Measurements from ENCODE around the gene CRCP.

GRCh38 chr7:66082886-66083415 is 31.7 kb upstream of the CRCP start:
- TF ChIP-seq CTCF (conservative IDR thresholded peaks at IDR 0.05) = no peak
- no peak for TF ChIP-seq EZH2 (IDR thresholded peaks at IDR 0.05; ENCODE audit: low read depth)

All from PC-9 (cell line).